ENCODE measurements around the gene ISG15.

- no peak for TF ChIP-seq FOXM1 (IDR thresholded peaks at IDR 0.05; ENCODE audit: borderline replicate concordance)
- TF ChIP-seq TARDBP (IDR thresholded peaks at IDR 0.05): no peak
- no peak for TF ChIP-seq FOXA1 (IDR thresholded peaks at IDR 0.05)
- no peak for TF ChIP-seq PKNOX1 (IDR thresholded peaks at IDR 0.05)
- no peak for TF ChIP-seq SP1 (IDR thresholded peaks at IDR 0.05)
Observed at GRCh38 chr1:1041092-1041523, 27.8 kb downstream of the ISG15 start.

Data from HEK293T (cell line).